Endothelial cell of umbilical vein (primary cell): ENCODE results near the gene FOCAD.

Source experiments
- CTCF ChIP-seq, 2 donors: IDR thresholded peaks; 1 replicate in 1 of 2; 2 replicates in 1 of 2; pipeline ENCODE4 v1.5.1; 2011; ENCODE audit warnings: low read length in 2 of 2, mild to moderate bottlenecking in 2 of 2, moderate library complexity in 2 of 2, control low read depth in 1 of 2, inconsistent platforms in 1 of 2, low read depth in 1 of 2; ENCODE audit not compliant: insufficient read depth in 1 of 2; ENCODE audit errors: extremely low read depth in 1 of 2
- EZH2 ChIP-seq: IDR thresholded peaks from 2 replicates; pipeline ENCODE4 v1.6.1; 2012; ENCODE audit warnings: borderline replicate concordance, low read depth, mild to moderate bottlenecking, moderate library complexity, low read length, inconsistent platforms; ENCODE audit not compliant: severe bottlenecking
- FOS ChIP-seq: IDR thresholded peaks from 2 replicates; pipeline ENCODE4 v1.6.1; 2011; ENCODE audit warnings: mild to moderate bottlenecking, low read length, moderate library complexity, borderline replicate concordance; ENCODE audit not compliant: insufficient read depth
- JUN ChIP-seq: IDR thresholded peaks from 2 replicates; pipeline ENCODE4 v1.6.1; 2011; ENCODE audit warnings: borderline replicate concordance, low read depth; ENCODE audit not compliant: insufficient read length, insufficient read depth
- MAX ChIP-seq: IDR thresholded peaks from 2 replicates; pipeline ENCODE4 v1.6.1; 2011; ENCODE audit not compliant: insufficient read depth, insufficient read length
- MYC ChIP-seq: IDR thresholded peaks from one replicate; pipeline ENCODE4 v1.6.1; 2011; ENCODE audit warnings: mild to moderate bottlenecking, low read depth, low read length
- POLR2A ChIP-seq: IDR thresholded peaks from 2 replicates; pipeline ENCODE4 v1.6.1; 2012; ENCODE audit warnings: low read depth, mild to moderate bottlenecking, control low read depth, low read length

GRCh38 chr9:20805766-20806165, 121.7 kb downstream of the FOCAD start:
- no peak for TF ChIP-seq JUN
- TF ChIP-seq CTCF (IDR thresholded peaks at IDR 0.05; ENCODE audit: extremely low read depth in 1 of 2, insufficient read depth in 1 of 2, low read depth in 1 of 2, low read length in 2 of 2): no peak
- no peak for TF ChIP-seq MYC
- no peak for TF ChIP-seq POLR2A
- TF ChIP-seq MAX: no peak
- no peak for TF ChIP-seq FOS
- TF ChIP-seq EZH2: no peak
